Ramos (cell line): ENCODE results near the gene MKI67.

ENCODE experiments used
- in situ Hi-C: fragments of 300-500 bp; cut with MboI; formaldehyde crosslinking; loops from one replicate; pipeline ENCODE4 v1.14.3; 2022; ENCODE audit warnings: low sequenced_read_pairs; ENCODE audit not compliant: unreplicated experiment

Gene MKI67

DNA sequence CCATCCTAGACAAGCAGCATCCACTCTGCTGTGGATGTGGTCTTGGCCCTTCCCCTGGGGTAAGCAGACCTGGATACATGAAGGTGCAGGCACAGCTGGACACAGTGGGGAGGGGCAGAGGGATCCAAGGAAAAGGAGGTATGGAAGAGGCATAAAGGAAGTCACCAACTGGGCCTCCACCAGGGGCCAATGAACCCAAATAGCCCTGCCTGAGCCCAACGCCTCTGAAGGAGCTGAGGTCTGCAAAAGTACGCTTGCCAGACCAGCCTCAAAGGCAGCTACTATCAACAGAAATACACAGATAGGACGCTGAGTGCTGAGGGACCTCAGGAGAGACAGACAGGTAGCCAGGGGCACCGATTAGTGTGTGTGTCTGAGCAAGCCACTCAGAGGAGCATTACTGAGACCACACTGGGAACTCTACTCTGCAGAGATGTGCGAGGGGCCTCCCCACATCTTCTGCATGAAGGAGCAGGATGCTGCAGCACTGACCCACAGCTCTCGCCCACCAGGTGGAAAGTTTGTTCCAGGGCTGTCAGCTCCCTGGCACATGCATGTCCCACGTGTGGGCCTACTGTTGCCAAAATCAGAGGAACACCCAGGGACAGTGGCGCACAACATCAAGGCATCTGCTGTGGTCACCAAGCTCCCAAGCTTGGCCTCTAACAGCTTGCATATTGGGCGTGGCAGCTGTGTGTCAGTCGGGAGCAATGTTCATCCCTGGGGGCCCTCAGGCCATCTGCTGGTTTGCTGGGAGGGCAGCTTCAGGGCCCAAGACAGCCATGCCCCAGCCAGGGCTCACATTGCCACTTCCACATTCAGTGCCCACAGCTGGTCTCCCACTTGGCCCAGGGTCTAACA lies 40.0 kb downstream of the MKI67 start:
- in situ Hi-C loops = no loop called here

GRCh38 chr10:128084991-128085390 lies 41.2 kb downstream of the MKI67 start:
- in situ Hi-C loops = no loop called here

DNA sequence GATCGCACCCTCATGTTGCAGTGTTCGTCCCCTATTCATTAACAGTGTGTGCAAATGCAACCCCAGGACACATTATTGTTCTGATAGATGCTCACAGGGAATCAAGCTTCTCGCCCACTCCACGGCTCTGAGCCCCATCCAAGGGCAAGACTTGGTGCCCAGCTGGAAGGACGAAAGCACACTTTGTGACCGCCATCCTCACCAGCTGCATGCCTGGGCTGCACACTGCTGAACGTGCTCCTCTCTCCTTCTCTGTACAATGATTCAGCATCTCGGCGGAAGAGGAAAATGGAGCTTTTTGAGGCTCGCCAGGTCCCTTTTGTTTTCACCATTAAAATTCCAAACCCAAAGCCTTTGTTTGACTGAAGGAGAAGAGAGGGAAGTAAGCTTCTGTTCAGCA lies 41.9 kb downstream of the MKI67 start:
- in situ Hi-C loops = no loop called here

GRCh38 chr10:128083191-128083895 lies 42.9 kb downstream of the MKI67 start:
- in situ Hi-C loops = no loop called here

- in situ Hi-C loops = no loop called here
Observed at GRCh38 chr10:128081720-128082119, 44.5 kb downstream of the MKI67 start.

GRCh38 chr10:128081222-128081621 lies 45.0 kb downstream of the MKI67 start:
- in situ Hi-C loops = no loop called here

- in situ Hi-C loops = no loop called here
Observed at GRCh38 chr10:128080641-128081040, 45.6 kb downstream of the MKI67 start.

DNA sequence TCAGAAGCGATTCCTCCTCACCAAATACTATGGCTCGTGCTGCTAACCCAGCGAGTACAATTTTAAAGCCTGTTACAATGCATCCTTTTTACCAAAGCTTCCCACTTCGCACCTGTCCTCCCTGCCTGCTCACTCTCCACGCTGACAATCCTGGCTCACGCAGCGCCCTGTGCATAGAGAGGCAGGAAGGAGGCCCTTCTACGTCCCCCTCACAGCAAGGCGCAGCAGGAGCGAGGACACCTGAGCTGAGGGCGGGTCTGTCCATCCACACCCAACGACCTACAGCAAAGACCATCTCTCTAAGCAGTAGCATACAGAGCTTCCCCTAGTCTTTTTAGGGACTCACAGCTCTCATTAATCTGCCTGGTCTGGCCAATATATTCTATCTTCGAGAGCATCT lies 46.0 kb downstream of the MKI67 start:
- in situ Hi-C loops = no loop called here

DNA sequence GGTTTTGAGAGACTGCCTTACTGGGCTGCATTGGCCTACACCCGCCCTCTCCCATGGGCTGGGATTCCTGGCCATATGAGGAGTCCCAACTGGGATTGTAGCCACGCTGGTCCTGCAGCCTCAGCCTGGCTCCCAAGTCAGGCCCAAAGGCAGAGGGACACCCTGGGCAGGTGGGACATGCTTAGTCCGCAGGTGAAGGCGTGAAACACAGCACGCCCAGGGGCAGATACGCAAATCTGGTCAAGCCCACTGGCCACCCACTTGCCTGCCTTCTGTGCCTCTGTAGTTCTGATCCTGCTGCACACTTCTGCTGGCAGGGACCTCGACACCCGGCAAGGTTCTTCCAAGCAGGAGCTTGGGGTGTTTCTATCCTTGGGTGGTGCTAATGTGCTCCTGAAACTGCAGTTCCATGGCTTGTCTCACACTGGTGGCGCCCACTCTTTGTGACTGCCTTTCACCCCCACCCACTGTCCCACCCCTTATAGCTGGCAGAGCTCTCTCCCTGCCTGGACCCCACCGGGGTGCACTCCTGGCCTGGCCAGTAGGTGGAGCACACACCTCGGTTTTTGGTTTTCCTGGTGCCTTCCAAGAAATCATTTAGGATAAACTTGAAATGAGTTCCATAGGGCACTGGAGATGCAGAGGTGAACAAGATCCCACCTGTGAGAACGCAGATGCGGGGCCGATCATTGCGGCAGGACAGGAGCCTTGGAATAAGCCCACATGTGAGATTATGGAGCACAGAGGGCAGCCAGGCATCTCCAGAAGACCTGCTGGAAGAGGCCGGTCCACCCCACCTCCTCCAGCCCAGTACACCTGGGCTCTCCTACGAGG lies 47.9 kb downstream of the MKI67 start:
- in situ Hi-C loops = no loop called here

GRCh38 chr10:128077155-128077875 lies 48.9 kb downstream of the MKI67 start:
- in situ Hi-C loops = no loop called here

DNA sequence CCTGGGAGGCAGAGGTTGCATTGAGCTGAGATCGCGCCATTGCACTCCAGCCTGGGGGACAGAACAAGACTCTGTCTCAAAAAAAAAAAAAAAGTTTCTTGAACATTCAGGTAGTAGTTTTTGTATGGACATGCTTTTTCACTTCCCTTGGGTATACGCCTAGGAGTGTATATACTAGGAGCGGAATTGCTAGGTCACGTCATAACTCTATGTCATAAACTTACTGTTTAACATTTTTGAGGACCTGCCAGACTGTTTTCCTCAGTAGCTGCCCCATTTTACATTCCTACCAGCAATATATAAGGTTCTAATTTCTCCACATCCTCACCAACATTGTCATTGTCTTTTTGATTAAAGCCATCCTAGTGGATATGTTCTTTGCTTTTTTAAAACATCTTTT lies 51.6 kb downstream of the MKI67 start:
- in situ Hi-C loops = loop anchor here (5.0 kb wide), 1 partner anchor 42 kb away; no protein-coding TSS in a partner anchor

GRCh38 chr10:128073890-128074289 lies 52.3 kb downstream of the MKI67 start:
- in situ Hi-C loops = loop anchor here (5.0 kb wide), 1 partner anchor 42 kb away; no protein-coding TSS in a partner anchor

DNA sequence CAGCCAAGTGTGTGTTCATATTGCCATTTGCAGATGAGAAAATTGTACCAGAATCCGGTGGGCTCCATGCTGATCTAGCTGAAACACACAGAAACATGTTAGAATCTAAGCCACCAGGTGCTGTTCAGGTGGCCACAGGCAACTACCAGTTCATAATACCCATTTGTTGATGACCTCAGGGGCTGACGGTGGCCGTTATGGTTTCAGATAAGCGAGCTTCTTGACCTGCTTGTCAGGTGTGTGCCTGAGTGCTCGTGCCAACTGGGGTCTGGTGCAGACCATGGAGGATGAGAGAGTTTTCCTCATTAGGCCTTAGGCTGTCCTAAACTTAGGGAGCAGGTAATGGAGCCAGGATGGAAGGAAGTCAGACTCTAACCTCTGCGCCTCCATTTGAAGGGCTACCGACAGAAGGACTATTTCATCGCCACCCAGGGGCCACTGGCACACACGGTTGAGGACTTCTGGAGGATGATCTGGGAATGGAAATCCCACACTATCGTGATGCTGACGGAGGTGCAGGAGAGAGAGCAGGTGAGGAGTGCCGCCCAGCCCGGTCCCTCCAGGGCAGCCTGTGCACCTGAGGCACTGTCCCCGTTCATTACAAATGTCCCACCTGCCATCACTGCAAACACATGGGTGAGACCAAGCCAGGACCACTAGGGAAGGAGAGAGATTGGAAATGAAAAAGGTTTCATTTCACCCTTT lies 53.1 kb downstream of the MKI67 start:
- in situ Hi-C loops = loop anchor here (5.0 kb wide), 1 partner anchor 41 kb away; no protein-coding TSS in a partner anchor

DNA sequence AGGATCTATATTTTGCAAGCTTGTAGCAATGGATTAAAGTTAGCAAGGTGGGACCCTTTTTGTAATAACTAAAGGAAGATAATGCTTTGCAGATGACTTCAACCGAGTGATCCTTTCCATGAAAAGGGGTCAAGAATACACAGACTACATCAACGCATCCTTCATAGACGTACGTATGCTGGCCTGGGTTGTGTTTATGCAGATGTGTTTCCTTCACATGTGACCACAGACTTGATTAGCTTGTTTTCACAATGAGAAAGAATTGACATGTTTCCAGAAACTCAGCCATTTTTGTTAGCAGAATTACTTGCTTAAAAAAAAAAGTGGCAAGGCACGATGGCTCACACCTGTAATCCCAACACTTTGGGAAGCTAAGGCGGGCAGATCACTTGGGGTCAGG lies 54.2 kb downstream of the MKI67 start:
- in situ Hi-C loops = loop anchor here (5.0 kb wide), 1 partner anchor 40 kb away; no protein-coding TSS in a partner anchor

GRCh38 chr10:128071417-128071782 lies 54.8 kb downstream of the MKI67 start:
- in situ Hi-C loops = loop anchor here (5.0 kb wide), 1 partner anchor 39 kb away; no protein-coding TSS in a partner anchor

- in situ Hi-C loops = loop anchor here (5.0 kb wide), 1 partner anchor 39 kb away; no protein-coding TSS in a partner anchor
Observed at GRCh38 chr10:128070721-128071416, 55.4 kb downstream of the MKI67 start.

DNA sequence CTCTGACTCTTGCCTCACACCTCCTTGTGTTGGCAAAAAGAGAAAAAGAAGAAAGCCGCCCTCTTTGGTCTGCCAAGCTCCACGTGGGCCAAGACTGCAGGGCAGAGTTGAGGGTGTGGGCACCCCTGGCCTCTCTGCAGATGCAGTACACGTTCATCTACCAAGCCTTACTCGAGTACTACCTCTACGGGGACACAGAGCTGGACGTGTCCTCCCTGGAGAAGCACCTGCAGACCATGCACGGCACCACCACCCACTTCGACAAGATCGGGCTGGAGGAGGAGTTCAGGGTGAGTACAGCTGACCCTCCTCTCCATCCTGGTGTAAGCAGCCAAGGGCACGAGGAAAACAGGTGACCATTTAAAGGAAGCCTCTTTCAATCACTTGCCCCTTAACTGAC lies 56.1 kb downstream of the MKI67 start:
- in situ Hi-C loops = loop anchor here (5.0 kb wide), 1 partner anchor 38 kb away; no protein-coding TSS in a partner anchor

DNA sequence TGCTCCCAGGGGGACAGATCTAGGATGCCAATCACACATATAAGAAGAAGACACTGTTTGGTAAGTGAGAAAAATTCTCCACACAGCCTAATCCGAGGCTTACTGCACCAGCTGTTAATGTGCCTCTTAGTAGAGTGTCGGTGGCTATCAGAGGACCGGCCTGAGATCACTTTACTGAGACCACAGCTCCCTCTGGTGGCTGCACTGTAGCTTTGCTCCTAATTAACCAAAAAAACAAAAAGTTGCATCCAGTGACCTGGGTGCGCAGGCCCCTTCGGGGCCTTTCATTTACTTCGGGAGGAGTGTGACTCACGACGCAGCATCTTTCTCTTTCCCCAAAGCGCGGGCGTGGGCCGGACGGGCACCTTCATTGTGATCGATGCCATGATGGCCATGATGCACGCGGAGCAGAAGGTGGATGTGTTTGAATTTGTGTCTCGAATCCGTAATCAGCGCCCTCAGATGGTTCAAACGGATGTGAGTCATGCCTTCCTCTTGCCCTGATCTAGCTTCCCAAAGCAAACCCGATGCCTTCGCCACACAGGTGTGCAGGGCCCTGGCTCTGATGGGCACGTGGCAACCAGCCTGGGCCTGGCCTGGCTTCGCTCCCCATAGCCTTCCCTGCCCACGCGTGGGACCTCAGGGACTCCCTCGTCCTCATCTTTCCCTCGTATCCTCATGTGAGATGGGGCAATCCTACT lies 56.7 kb downstream of the MKI67 start:
- in situ Hi-C loops = loop anchor here (5.0 kb wide), 1 partner anchor 37 kb away; no protein-coding TSS in a partner anchor
